Measurements from ENCODE around the gene LRCH3.

DNA sequence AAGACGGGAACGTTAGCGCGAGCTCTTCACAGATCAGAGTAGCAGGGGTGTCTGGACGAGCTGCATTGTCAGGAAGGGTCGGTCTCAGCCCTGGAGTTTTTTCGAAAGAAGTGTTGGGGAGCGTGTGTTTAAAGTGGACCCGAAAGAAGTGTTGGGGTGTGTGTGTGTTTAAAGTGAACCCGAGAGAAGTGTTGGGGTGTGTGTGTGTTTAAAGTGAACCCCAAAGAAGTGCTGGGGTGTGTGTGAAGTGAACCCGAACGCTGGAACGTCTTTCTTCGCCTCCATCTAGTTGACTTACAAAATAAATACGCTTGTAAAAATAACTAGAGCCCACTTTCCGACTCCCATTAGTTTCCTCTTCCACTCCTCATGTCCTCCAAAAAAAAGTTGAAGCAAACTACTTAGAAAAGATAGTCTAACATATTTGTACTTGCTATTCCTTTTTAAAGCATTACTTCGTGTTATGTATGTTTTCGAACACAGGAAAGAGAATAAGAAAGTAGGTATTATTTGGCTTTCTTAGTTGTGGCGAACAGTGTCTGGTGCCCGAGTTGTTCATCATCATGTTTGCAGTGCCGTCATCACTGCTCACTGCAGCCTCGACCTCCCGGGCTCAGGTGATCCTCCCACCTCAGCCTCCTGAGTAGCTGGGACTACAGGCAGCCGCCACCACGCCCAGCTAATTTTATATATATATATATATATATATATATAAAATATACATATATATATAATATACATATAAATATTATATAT, 1.0 kb downstream of the LRCH3 start:
- TF ChIP-seq, protein P1, sequence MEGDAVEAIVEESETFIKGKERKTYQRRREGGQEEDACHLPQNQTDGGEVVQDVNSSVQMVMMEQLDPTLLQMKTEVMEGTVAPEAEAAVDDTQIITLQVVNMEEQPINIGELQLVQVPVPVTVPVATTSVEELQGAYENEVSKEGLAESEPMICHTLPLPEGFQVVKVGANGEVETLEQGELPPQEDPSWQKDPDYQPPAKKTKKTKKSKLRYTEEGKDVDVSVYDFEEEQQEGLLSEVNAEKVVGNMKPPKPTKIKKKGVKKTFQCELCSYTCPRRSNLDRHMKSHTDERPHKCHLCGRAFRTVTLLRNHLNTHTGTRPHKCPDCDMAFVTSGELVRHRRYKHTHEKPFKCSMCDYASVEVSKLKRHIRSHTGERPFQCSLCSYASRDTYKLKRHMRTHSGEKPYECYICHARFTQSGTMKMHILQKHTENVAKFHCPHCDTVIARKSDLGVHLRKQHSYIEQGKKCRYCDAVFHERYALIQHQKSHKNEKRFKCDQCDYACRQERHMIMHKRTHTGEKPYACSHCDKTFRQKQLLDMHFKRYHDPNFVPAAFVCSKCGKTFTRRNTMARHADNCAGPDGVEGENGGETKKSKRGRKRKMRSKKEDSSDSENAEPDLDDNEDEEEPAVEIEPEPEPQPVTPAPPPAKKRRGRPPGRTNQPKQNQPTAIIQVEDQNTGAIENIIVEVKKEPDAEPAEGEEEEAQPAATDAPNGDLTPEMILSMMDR (IDR thresholded peaks at IDR 0.05; ENCODE audit: low read depth, low read length, poor library complexity, severe bottlenecking) = no peak
- TF ChIP-seq EZH2phosphoT487 (IDR thresholded peaks at IDR 0.05; ENCODE audit: borderline replicate concordance, low read length) = no peak
